Daoy (cell line): Measurements from ENCODE around the gene FOXP1. TPM values are rescaled to one million over a fixed set of nuclear protein-coding genes. Genes with fewer than 3 reads are reported as not detected.
"Not testable (repeated sequence)": the region's sequence is repeated elsewhere in the genome, so short reads cannot be mapped to it uniquely, and the experiment has no call there.

Experiments
- DNase-seq: peaks from one replicate; pipeline ENCODE4 v3.0.0-alpha.2; 2015; ENCODE audit warnings: low read depth
- total RNA-seq: library from RNA; depleted of rRNA; stranded (reverse); fragments of >200 nt; shearing (Covaris generic); gene quantifications from 2 replicates; pipeline ENCODE4 v1.2.3, GENCODE V29; 2014

Gene FOXP1
- total RNA-seq, 1 experiment from 2014 or later, result 42.6 TPM

- no peak for DNase-seq
These were observed 253.0 kb downstream of the FOXP1 start for GRCh38 chr3:71330505-71330904.

- DNase-seq, result no peak
These were observed 253.7 kb downstream of the FOXP1 start for GRCh38 chr3:71329817-71330216.

- DNase-seq, result no peak
These were observed 254.6 kb downstream of the FOXP1 start for GRCh38 chr3:71328926-71329325.

GRCh38 chr3:71327936-71328335 lies 255.6 kb downstream of the FOXP1 start:
- no peak for DNase-seq

GRCh38 chr3:71325715-71326114 lies 257.8 kb downstream of the FOXP1 start:
- no peak for DNase-seq

GRCh38 chr3:71324224-71324623 lies 259.3 kb downstream of the FOXP1 start:
- not testable (repeated sequence) for DNase-seq

- DNase-seq, result no peak
These were observed 260.0 kb downstream of the FOXP1 start for GRCh38 chr3:71323558-71323957.

GRCh38 chr3:71322154-71322553 lies 261.4 kb downstream of the FOXP1 start:
- no peak for DNase-seq

- DNase-seq, result no peak
These were observed 263.8 kb downstream of the FOXP1 start for GRCh38 chr3:71319771-71320170.

- no peak for DNase-seq
These were observed 265.1 kb downstream of the FOXP1 start for GRCh38 chr3:71318458-71318827.

GRCh38 chr3:71317749-71318457 lies 265.6 kb downstream of the FOXP1 start:
- DNase-seq, result no peak

GRCh38 chr3:71317140-71317539 lies 266.4 kb downstream of the FOXP1 start:
- DNase-seq, result no peak

GRCh38 chr3:71316066-71316777 lies 267.3 kb downstream of the FOXP1 start:
- no peak for DNase-seq

GRCh38 chr3:71315431-71315830 lies 268.1 kb downstream of the FOXP1 start:
- DNase-seq, result no peak

- no peak for DNase-seq
These were observed 269.7 kb downstream of the FOXP1 start for GRCh38 chr3:71313844-71314243.

- DNase-seq, result no peak
These were observed 271.1 kb downstream of the FOXP1 start for GRCh38 chr3:71312461-71312860.

- DNase-seq, result peak; percentile 36
These were observed 271.9 kb downstream of the FOXP1 start for GRCh38 chr3:71311661-71312046.

- peak; percentile 42 for DNase-seq
These were observed 272.4 kb downstream of the FOXP1 start for GRCh38 chr3:71310980-71311660.

GRCh38 chr3:71310359-71310979 lies 273.1 kb downstream of the FOXP1 start:
- DNase-seq, result peak; percentile 37

- DNase-seq, result no peak
These were observed 273.6 kb downstream of the FOXP1 start for GRCh38 chr3:71309886-71310285.

- DNase-seq, result no peak
These were observed 274.2 kb downstream of the FOXP1 start for GRCh38 chr3:71309342-71309741.

GRCh38 chr3:71308836-71309235 lies 274.7 kb downstream of the FOXP1 start:
- no peak for DNase-seq
